ENCODE measurements around the gene RUFY4. TPM values are rescaled to one million over a fixed set of nuclear protein-coding genes. Genes with fewer than 3 reads are reported as not detected.

Gene RUFY4
- polyA plus RNA-seq, 2 donors = 0.28 to 0.52 TPM

GRCh38 chr2:218059289-218059688 is 9.8 kb upstream of the RUFY4 start:
- Histone ChIP-seq H3K27ac (ENCODE audit: low read depth in 2 of 2, low read length in 1 of 2) (no peak overlapping the region), H3K4me3 (ENCODE audit: low read depth in 1 of 2, low read length in 2 of 2) (no peak overlapping the region), H3K27me3 (ENCODE audit: control insufficient read depth in 1 of 2, insufficient read depth in 2 of 2, low read length in 2 of 2) (peaks cover 0 to 2% of the 10 kb centered on the region in 2 donors), H3K4me1 (ENCODE audit: control insufficient read depth in 2 of 2, insufficient read depth in 2 of 2, low read length in 1 of 2) (no peaks in the 10 kb centered on the region), H3K9me3 (ENCODE audit: control insufficient read depth in 2 of 2, insufficient read depth in 1 of 2, low read depth in 1 of 2, low read length in 1 of 2) (peaks cover 0 to 2% of the 10 kb centered on the region in 2 donors), H3K36me3 (ENCODE audit: control insufficient read depth in 2 of 2, insufficient read depth in 2 of 2, low read length in 1 of 2) (no peaks in the 10 kb centered on the region)
- 81 to 87% methylated on average over 3 of the region's 3 CpGs for WGBS, 2 donors

- no peaks in the 10 kb centered on the region for H3K4me1 ChIP-seq (ENCODE audit: control insufficient read depth in 2 of 2, insufficient read depth in 2 of 2, low read length in 1 of 2)
- no peak overlapping the region for H3K4me3 ChIP-seq (ENCODE audit: low read depth in 1 of 2, low read length in 2 of 2)
- no peak overlapping the region for H3K27ac ChIP-seq (ENCODE audit: low read depth in 2 of 2, low read length in 1 of 2)
- WGBS, 2 donors = 69 to 75% methylated on average over 5 of the region's 5 CpGs
- peaks cover 0 to 2% of the 10 kb centered on the region in 2 donors for H3K9me3 ChIP-seq (ENCODE audit: control insufficient read depth in 2 of 2, insufficient read depth in 1 of 2, low read depth in 1 of 2, low read length in 1 of 2)
- H3K36me3 ChIP-seq (ENCODE audit: control insufficient read depth in 2 of 2, insufficient read depth in 2 of 2, low read length in 1 of 2) = no peaks in the 10 kb centered on the region
- peaks cover 0 to 2% of the 10 kb centered on the region in 2 donors for H3K27me3 ChIP-seq (ENCODE audit: control insufficient read depth in 1 of 2, insufficient read depth in 2 of 2, low read length in 2 of 2)
These were observed 8.9 kb upstream of the RUFY4 start for GRCh38 chr2:218060118-218060517.

GRCh38 chr2:218060950-218061660 is 7.9 kb upstream of the RUFY4 start:
- Histone ChIP-seq H3K9me3 (ENCODE audit: control insufficient read depth in 2 of 2, insufficient read depth in 1 of 2, low read depth in 1 of 2, low read length in 1 of 2) (peaks cover 0 to 2% of the 10 kb centered on the region in 2 donors), H3K4me3 (ENCODE audit: low read depth in 1 of 2, low read length in 2 of 2) (no peak overlapping the region), H3K27me3 (ENCODE audit: control insufficient read depth in 1 of 2, insufficient read depth in 2 of 2, low read length in 2 of 2) (peaks cover 0 to 2% of the 10 kb centered on the region in 2 donors), H3K36me3 (ENCODE audit: control insufficient read depth in 2 of 2, insufficient read depth in 2 of 2, low read length in 1 of 2) (no peaks in the 10 kb centered on the region), H3K4me1 (ENCODE audit: control insufficient read depth in 2 of 2, insufficient read depth in 2 of 2, low read length in 1 of 2) (no peaks in the 10 kb centered on the region), H3K27ac (ENCODE audit: low read depth in 2 of 2, low read length in 1 of 2) (no peak overlapping the region)
- 93 to 97% methylated on average over 7 of the region's 7 CpGs for WGBS, 2 donors

- Histone ChIP-seq H3K36me3 (ENCODE audit: control insufficient read depth in 2 of 2, insufficient read depth in 2 of 2, low read length in 1 of 2) (no peaks in the 10 kb centered on the region), H3K9me3 (ENCODE audit: control insufficient read depth in 2 of 2, insufficient read depth in 1 of 2, low read depth in 1 of 2, low read length in 1 of 2) (peaks cover 0 to 2% of the 10 kb centered on the region in 2 donors), H3K4me3 (ENCODE audit: low read depth in 1 of 2, low read length in 2 of 2) (no peak overlapping the region), H3K27ac (ENCODE audit: low read depth in 2 of 2, low read length in 1 of 2) (no peak overlapping the region), H3K27me3 (ENCODE audit: control insufficient read depth in 1 of 2, insufficient read depth in 2 of 2, low read length in 2 of 2) (peaks cover 0 to 2% of the 10 kb centered on the region in 2 donors), H3K4me1 (ENCODE audit: control insufficient read depth in 2 of 2, insufficient read depth in 2 of 2, low read length in 1 of 2) (no peaks in the 10 kb centered on the region)
- WGBS, 2 donors = 79 to 80% methylated on average over 5 of the region's 5 CpGs
These were observed 5.6 kb upstream of the RUFY4 start for GRCh38 chr2:218063486-218063885.

GRCh38 chr2:218063896-218064295 is 5.2 kb upstream of the RUFY4 start:
- H3K27me3 ChIP-seq (ENCODE audit: control insufficient read depth in 1 of 2, insufficient read depth in 2 of 2, low read length in 2 of 2) = no peaks in the 10 kb centered on the region
- no peak overlapping the region for H3K4me3 ChIP-seq (ENCODE audit: low read depth in 1 of 2, low read length in 2 of 2)
- H3K9me3 ChIP-seq (ENCODE audit: control insufficient read depth in 2 of 2, insufficient read depth in 1 of 2, low read depth in 1 of 2, low read length in 1 of 2) = peaks cover 0 to 2% of the 10 kb centered on the region in 2 donors
- no peaks in the 10 kb centered on the region for H3K4me1 ChIP-seq (ENCODE audit: control insufficient read depth in 2 of 2, insufficient read depth in 2 of 2, low read length in 1 of 2)
- WGBS, 2 donors = 91 to 92% methylated on average over 6 of the region's 6 CpGs
- H3K36me3 ChIP-seq (ENCODE audit: control insufficient read depth in 2 of 2, insufficient read depth in 2 of 2, low read length in 1 of 2) = no peaks in the 10 kb centered on the region
- H3K27ac ChIP-seq (ENCODE audit: low read depth in 2 of 2, low read length in 1 of 2) = no peak overlapping the region

- Histone ChIP-seq H3K27ac (ENCODE audit: low read depth in 2 of 2, low read length in 1 of 2) (no peak overlapping the region), H3K27me3 (ENCODE audit: control insufficient read depth in 1 of 2, insufficient read depth in 2 of 2, low read length in 2 of 2) (no peaks in the 10 kb centered on the region), H3K36me3 (ENCODE audit: control insufficient read depth in 2 of 2, insufficient read depth in 2 of 2, low read length in 1 of 2) (no peaks in the 10 kb centered on the region), H3K4me3 (ENCODE audit: low read depth in 1 of 2, low read length in 2 of 2) (no peak overlapping the region), H3K9me3 (ENCODE audit: control insufficient read depth in 2 of 2, insufficient read depth in 1 of 2, low read depth in 1 of 2, low read length in 1 of 2) (peaks cover 0 to 2% of the 10 kb centered on the region in 2 donors), H3K4me1 (ENCODE audit: control insufficient read depth in 2 of 2, insufficient read depth in 2 of 2, low read length in 1 of 2) (no peaks in the 10 kb centered on the region)
- WGBS, 2 donors = 61 to 81% methylated on average over 8 to 9 of the region's 9 CpGs
These were observed 3.6 kb upstream of the RUFY4 start for GRCh38 chr2:218065239-218066006.

GRCh38 chr2:218066926-218067515 is 2.0 kb upstream of the RUFY4 start:
- Histone ChIP-seq H3K9me3 (ENCODE audit: control insufficient read depth in 2 of 2, insufficient read depth in 1 of 2, low read depth in 1 of 2, low read length in 1 of 2) (no peaks in the 10 kb centered on the region), H3K4me1 (ENCODE audit: control insufficient read depth in 2 of 2, insufficient read depth in 2 of 2, low read length in 1 of 2) (no peaks in the 10 kb centered on the region), H3K27me3 (ENCODE audit: control insufficient read depth in 1 of 2, insufficient read depth in 2 of 2, low read length in 2 of 2) (no peaks in the 10 kb centered on the region), H3K27ac (ENCODE audit: low read depth in 2 of 2, low read length in 1 of 2) (no peak overlapping the region), H3K4me3 (ENCODE audit: low read depth in 1 of 2, low read length in 2 of 2) (no peak overlapping the region), H3K36me3 (ENCODE audit: control insufficient read depth in 2 of 2, insufficient read depth in 2 of 2, low read length in 1 of 2) (no peaks in the 10 kb centered on the region)
- 57 to 69% methylated on average over 12 of the region's 12 CpGs for WGBS, 2 donors

GRCh38 chr2:218067523-218067922 is 1.5 kb upstream of the RUFY4 start:
- no peaks in the 10 kb centered on the region for H3K9me3 ChIP-seq (ENCODE audit: control insufficient read depth in 2 of 2, insufficient read depth in 1 of 2, low read depth in 1 of 2, low read length in 1 of 2)
- H3K27ac ChIP-seq (ENCODE audit: low read depth in 2 of 2, low read length in 1 of 2) = no peak overlapping the region
- no peak overlapping the region for H3K4me3 ChIP-seq (ENCODE audit: low read depth in 1 of 2, low read length in 2 of 2)
- no peaks in the 10 kb centered on the region for H3K4me1 ChIP-seq (ENCODE audit: control insufficient read depth in 2 of 2, insufficient read depth in 2 of 2, low read length in 1 of 2)
- no peaks in the 10 kb centered on the region for H3K36me3 ChIP-seq (ENCODE audit: control insufficient read depth in 2 of 2, insufficient read depth in 2 of 2, low read length in 1 of 2)
- WGBS, 2 donors = 66 to 85% methylated on average over 4 of the region's 4 CpGs
- H3K27me3 ChIP-seq (ENCODE audit: control insufficient read depth in 1 of 2, insufficient read depth in 2 of 2, low read length in 2 of 2) = no peaks in the 10 kb centered on the region

- H3K9me3 ChIP-seq (ENCODE audit: control insufficient read depth in 2 of 2, insufficient read depth in 1 of 2, low read depth in 1 of 2, low read length in 1 of 2) = no peaks in the 10 kb centered on the region
- 68 to 80% methylated on average over 9 of the region's 9 CpGs for WGBS, 2 donors
- H3K27ac ChIP-seq (ENCODE audit: low read depth in 2 of 2, low read length in 1 of 2) = no peak overlapping the region
- H3K4me3 ChIP-seq (ENCODE audit: low read depth in 1 of 2, low read length in 2 of 2) = no peak overlapping the region
- H3K4me1 ChIP-seq (ENCODE audit: control insufficient read depth in 2 of 2, insufficient read depth in 2 of 2, low read length in 1 of 2) = no peaks in the 10 kb centered on the region
- no peaks in the 10 kb centered on the region for H3K27me3 ChIP-seq (ENCODE audit: control insufficient read depth in 1 of 2, insufficient read depth in 2 of 2, low read length in 2 of 2)
- no peaks in the 10 kb centered on the region for H3K36me3 ChIP-seq (ENCODE audit: control insufficient read depth in 2 of 2, insufficient read depth in 2 of 2, low read length in 1 of 2)
These were observed 700 bp downstream of the RUFY4 start for GRCh38 chr2:218069606-218070300.
